GM19023 (cell line): ENCODE data around the gene FLII.
"Not testable (repeated sequence)": the region's sequence is repeated elsewhere in the genome, so short reads cannot be mapped to it uniquely, and the experiment has no call there.

Experiments used
- ATAC-seq: cut with Tn5 transposase; IDR thresholded peaks from one replicate; pipeline ENCODE4 v1.9.1; 2021; ENCODE audit warnings: mild to moderate bottlenecking, moderate library complexity; ENCODE audit not compliant: unreplicated experiment

The FLII gene

DNA sequence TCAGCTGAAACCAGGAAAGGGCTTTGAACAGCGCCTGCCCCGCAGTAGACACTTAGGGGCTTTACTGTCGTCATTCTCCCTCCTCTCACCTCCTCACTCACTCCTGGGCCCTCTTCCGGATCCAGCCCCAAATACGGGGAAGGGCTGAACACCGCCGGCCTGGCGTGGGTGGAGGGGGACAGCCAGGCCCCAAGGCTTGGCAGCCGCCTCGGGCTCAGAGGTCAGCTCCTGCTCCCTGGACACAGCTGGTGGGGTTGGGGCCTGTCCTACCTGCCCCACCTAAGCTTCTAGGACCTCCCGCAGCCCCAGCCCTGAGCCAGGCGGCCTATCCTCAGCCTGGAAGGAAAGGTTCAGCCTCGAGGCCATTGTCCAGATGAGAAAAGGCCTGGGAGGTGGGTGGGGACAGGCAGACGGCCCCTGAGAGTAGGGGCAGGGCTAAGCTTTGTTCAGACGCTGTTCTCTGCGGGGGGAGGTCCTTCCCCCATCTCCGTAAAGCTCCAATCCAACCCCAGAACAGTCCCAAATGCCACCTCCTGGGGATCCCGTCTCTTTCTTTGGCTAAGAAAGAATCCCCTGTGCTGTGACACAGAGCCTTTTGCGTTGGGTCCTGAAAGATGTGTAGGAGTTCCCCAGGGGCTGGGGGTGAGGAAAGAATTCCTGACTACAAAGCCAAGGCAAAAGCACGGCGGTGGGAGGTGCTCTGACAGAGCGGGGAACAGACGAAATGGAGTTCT lies 34.0 kb downstream of the FLII start:
- ATAC-seq: no peak

DNA sequence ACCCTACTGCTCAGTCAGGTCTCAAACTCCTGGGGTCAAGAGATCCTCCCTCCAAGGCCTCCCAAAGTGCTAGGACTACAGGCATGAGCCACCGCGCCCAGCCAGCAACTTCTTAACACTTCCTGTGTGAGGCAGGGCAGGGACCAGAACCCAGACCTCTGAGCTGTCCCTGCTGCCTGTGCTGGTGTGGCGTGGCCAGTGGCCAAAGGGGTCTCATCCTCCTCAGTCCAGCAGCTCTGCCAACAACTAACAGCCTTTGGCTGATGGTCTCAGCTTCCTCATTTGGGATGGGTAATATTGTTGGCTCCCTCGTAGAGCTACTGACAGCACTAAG lies 34.5 kb downstream of the FLII start:
- ATAC-seq: no peak

DNA sequence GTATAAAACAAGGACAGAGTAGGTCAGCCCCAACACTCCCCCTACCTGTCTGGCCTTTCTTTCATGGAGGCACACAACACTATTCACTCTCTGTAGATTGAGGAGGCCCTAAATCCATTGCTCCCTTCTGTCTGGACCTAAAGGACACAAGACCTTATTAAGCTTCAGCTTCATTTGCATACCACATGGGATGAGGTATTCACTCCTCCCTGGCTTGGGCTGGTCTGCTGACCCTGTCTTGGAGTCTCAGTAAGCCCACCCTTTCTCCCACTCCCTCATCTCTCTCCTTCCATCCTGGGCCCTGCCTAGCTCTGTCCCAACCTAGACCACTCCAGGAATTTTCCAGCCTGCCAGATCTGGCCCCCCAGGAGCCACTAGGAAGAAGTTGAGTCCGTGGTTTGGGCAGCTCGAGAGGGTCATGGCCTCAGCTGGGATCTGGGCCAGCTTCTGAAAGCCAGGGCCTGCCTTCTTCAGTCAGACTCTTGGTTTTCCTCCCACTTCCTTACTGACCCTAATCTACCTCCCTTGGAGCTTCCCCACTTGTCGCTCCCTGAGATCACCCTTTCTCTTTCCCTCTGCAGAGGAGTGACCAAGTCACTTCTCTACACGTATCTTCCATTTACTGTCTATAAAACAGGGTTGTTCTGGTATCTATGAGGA lies 39.7 kb downstream of the FLII start:
- no peak for ATAC-seq

DNA sequence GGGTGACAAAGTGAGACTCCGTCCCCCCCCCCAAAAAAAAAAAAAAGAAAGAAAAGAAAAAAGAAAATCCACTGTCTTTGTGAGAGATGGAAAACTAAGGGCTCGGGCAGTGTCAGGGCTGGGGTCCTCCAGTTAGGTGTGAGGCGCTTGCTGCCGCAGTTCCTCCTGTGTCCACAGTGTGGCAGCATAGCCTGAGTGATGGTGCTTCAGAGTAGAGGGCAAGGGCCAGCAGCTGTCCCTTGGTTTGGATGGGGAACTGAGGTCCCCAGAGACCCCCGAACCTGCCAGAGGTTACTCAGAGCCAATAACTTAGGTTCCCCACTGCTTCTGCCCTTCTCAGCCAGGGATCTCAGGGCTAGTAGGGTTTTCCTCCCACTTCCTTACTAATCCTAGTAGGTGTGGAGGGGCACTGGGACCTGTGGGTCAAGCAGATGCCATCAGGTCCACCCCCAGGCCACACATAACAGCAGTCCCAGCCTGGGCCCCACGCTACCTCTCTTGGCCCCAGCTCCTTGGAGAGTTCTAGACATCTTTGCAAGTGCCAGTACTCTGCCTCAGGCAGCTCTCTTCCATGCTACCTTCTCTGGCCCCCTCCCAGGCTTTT lies 41.0 kb downstream of the FLII start:
- no peak for ATAC-seq

DNA sequence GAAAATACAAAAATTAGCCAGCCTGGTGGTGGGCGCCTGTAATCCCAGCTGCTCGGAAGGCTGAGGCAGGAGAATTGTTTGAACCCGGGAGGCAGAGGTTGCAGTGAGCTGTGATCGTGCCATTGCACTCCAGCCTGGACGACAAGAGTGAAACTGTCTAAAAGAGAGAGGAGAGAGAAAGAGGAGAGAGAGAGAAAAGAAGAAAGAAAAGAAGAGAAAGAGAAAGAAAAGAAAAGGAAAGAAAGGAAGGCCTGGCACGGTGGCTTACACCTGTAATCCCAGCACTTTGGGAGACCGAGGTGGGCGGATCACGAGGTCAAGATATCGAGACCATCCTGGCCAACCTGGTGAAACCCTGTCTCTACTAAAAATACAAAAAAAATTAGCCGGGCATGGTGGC lies 41.6 kb downstream of the FLII start:
- not testable (repeated sequence) for ATAC-seq

DNA sequence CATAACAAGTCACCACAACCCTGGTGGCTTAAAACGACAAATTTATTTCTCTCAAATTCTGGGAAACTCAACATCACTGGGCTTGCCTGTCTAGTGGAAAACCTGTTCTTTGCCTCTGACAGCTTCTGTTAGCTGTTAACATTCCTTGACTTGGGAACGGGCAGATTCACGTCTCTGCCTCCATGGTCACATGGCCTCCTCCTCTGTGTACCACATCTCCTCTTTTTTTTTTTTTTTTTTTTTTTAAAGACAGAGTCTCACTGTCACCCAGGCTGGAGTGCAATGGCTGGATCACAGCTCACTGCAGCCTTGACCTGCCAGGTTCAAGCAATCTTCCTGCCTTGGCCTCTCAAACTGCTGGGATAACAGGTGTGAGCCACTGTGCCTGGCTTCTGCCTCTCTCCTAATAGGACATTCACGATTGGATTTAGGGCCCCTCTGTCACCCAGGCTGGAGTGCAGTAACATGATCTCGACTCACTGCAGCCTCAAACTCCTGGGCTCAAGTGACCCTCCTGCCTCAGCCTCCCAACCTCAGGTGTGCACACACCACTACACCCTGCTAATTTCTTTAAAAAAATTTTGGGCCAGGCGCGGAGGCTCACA lies 44.8 kb downstream of the FLII start:
- no peak for ATAC-seq

DNA sequence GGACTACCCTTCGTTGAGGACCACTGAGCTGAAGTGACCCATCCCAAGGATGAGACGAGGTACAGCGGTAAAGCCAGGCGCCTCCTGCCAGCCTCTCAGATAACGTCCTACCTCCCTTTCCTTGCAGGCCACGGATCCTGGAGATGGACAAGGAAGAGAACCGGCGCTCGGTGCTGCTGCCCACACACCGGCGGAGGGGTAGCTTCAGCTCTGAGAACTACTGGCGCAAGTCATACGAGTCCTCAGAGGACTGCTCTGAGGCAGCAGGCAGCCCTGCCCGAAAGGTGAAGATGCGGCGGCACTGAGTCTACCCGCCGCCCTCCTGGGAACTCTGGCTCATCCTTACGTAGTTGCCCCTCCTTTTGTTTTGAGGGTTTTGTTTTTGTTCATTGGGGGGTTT lies 50.4 kb downstream of the FLII start:
- no peak for ATAC-seq

DNA sequence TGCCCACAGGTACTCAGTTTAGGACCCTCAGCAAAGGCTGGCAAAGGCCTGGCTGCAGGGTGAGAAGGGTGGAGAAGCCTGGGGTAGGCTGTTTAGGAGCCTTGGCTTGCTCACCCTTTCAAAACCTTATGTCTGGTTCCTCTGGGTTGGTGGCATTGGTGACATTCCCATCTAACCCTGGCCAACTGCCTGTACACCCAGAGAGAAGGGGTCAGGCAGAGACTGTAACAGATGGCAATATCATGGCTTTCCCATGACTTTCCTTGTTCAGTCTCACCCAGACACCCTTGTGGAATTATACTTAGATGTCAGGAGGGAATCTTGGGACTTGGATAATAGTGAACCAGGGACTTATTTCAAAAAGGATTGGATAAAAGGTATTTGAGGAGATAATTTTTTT lies 51.6 kb downstream of the FLII start:
- no peak for ATAC-seq

DNA sequence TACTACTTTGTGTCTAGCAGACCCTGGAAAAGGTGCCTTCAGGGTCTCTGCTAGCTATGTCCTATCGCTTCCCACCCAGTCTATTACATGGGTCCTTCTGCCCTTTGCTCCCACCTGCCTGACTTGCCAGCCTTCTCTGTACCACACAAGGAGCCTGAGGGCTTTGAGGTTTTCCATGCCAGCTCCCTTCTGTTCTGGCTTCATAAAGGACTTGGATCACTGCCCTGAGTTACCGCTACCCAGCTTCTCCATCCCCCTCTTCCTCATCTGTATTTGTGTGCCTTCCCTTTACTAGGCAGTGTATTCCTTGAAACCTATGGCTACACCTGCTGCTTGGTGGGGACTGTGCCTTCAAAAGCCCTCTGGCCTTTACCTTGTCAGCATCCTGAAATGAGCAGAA lies 52.7 kb downstream of the FLII start:
- no peak for ATAC-seq

DNA sequence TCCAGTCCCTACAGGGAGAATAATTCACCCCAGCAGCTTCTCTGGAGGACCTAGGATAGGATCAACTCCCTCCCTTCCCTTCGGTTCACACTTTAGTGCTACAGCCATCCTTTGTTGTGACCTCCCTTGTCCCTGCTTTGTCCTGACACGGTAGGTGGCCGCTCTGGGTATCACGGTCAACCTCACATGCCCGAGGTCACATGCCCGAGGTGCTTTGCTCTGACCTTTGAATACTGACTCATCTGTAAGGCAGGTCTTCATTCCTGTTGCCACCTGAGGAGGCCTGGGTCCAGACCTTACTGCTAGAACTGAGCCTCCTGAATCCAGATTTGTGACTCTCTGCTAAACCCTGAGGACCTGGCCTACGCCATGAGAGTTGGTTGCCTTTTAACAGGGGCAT lies 55.2 kb downstream of the FLII start:
- ATAC-seq: no peak

DNA sequence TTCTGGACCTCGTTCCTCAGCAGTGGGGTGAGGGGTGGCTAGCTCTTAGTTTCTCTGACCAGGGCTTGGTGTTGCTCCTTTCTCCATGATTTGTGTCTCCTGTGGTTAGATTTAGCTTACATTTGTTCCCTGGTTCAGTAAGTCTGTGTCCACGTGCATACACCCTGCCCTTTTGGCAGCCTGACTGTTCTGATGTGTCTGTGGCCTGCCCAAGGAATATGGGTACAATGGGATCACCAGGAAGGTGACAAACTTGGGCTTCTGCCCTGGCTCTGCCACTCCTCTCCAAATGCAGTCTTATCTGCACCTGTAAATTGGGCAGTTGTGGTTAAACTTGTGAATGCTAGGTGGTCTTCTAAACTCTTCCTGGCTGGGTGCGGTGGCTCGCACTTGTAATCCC lies 57.4 kb downstream of the FLII start:
- ATAC-seq: no peak

DNA sequence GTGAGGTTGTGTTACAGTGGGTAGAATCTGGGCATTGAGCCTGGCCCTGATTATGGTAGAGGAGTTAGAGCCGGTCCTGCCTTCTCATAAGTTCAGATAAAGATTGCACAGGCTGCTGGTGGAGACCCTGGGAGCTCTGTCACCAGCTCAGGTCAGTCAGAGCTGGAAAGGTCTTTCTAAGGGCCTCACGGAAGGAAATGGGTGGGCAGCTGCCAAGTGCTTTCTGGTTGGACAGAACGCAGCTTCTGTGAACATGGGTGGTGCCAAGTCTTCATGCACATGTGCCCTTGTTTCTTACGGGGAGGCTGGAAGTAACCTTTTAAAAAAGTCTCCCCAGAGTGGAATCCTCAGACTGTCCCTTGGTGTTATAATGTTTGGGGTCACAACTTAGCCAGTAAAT lies 60.0 kb downstream of the FLII start:
- ATAC-seq: no peak

DNA sequence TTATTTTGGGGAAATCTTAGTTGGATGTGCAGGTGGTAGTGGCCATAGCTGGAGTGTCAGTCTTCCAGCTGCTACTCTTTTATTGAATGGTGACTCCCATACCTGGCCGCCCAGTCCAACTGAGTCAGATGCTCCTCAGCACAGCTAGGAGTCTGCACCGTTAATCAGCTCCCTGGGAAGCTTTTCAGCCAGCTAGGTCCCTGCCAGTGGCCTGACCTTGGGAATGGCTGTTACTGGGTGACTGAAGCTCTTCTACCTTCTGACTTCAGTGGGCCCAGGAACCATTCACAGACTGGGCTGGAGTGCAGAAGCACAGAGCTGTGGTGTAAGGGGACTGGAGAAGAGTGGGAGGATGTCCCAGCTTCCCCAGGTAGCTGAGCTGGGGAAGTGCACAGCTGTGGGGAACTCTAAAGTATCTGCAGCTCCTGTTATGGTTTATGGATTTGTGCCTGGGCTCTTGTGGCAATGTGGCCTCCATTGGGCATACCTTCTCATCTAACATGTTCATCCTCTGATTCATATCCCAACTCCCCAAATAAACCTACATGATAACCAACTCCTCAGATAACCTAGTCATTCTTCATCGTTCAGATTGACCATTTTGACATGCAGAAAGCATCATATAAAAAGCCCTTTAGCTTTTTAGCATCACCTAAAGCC lies 60.9 kb downstream of the FLII start:
- ATAC-seq: no peak

DNA sequence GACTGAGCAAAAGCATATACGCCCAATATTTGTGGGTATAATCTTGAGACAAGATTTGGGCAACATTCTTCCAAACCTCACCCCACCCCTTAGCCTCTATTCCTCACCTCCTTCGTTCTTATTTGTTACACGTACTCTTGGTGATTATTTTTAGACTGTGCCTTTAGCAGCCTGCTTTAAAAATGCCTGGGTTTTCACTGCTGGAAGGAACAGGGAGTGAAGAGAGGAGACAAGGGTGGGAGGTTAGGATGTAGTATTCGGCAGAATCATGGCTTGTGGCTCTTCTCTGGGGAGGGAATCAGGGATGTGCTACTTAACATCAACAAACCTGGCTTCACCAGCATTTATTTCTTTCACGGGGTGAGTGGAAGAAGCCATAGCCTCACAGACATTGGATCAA lies 63.3 kb downstream of the FLII start:
- ATAC-seq: no peak
